PC-3 (cell line): ENCODE results near the gene SOX21.

Experiments
- EZH2 ChIP-seq: fragments of 300-600 bp; sonication (generic); IDR thresholded peaks from one replicate; pipeline ENCODE4 v1.6.1; 2017; ENCODE audit warnings: antibody characterized with exemption, mild to moderate bottlenecking, low read length; ENCODE audit not compliant: unreplicated experiment
- EZH2phosphoT487 ChIP-seq: fragments of 300-600 bp; sonication (generic); IDR thresholded peaks from 2 replicates; pipeline ENCODE4 v1.6.1; 2018; ENCODE audit warnings: mild to moderate bottlenecking, antibody characterized with exemption, low read length, borderline replicate concordance
- TF ChIP-seq, protein P1 (sequence below): fragments of 300-600 bp; sonication (generic); conservative IDR thresholded peaks from 2 replicates; pipeline ENCODE4 v1.5.1; 2017; ENCODE audit warnings: antibody characterized with exemption, low read depth, mild to moderate bottlenecking, low read length

DNA sequence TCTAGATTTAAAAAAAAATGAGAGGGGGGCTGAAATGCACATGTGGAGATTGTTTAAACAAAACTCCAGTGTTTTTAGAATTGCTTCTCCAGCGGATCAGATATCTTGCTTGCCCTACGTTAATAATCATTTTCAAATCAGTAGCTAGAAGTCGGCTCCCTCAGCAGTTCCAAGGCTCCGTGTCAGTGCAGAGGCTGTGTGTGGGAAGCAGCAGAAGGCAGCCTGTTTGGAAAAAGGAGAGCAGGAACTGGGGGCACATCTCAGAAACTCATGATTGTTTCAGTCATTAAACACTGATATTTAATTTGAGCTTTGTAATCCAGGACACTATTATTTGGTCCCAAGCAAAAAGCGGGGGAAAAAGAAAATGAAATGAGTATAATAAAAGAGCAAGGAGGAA is 50.9 kb downstream of the SOX21 start:
- TF ChIP-seq, protein P1, sequence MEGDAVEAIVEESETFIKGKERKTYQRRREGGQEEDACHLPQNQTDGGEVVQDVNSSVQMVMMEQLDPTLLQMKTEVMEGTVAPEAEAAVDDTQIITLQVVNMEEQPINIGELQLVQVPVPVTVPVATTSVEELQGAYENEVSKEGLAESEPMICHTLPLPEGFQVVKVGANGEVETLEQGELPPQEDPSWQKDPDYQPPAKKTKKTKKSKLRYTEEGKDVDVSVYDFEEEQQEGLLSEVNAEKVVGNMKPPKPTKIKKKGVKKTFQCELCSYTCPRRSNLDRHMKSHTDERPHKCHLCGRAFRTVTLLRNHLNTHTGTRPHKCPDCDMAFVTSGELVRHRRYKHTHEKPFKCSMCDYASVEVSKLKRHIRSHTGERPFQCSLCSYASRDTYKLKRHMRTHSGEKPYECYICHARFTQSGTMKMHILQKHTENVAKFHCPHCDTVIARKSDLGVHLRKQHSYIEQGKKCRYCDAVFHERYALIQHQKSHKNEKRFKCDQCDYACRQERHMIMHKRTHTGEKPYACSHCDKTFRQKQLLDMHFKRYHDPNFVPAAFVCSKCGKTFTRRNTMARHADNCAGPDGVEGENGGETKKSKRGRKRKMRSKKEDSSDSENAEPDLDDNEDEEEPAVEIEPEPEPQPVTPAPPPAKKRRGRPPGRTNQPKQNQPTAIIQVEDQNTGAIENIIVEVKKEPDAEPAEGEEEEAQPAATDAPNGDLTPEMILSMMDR = no peak
- TF ChIP-seq EZH2 = no peak
- no peak for TF ChIP-seq EZH2phosphoT487
